MCF 10A (cell line): Measurements from ENCODE around the gene SLC5A10. TPM values are rescaled to one million over a fixed set of nuclear protein-coding genes. Genes with fewer than 3 reads are reported as not detected.

ENCODE experiments used
- BruUV-seq: library from RNA; stranded (reverse); fragments of 400-500 nt; replicated peaks from 2 replicates; lab custom pipeline; 2021; lab: Mats Ljungman, UMichigan
- CTCF ChIA-PET: fragments of 300-600 bp; sonication (Branson Sonifier 250); formaldehyde crosslinking; extraction: SDS; loops from one replicate; lab custom pipeline; 2021; ENCODE audit warnings: antibody characterized with exemption, inconsistent platforms; lab: Yijun Ruan, JAX
- POLR2A ChIA-PET: fragments of 300-600, 350-650 bp; sonication (Branson Sonifier 250); formaldehyde crosslinking; extraction: SDS; loops from one replicate; lab custom pipeline; 2020; ENCODE audit warnings: antibody characterized with exemption, inconsistent platforms; lab: Yijun Ruan, JAX
- DNase-seq: peaks from one replicate; pipeline ENCODE4 v3.0.0-alpha.2; 2018; ENCODE audit not compliant: unreplicated experiment
- H3K27ac Mint-ChIP-seq: one replicate; pipeline ENCODE4 v1.8.0; 2022; ENCODE audit warnings: mild to moderate bottlenecking, low read depth, mixed read lengths; ENCODE audit not compliant: unreplicated experiment
- H3K27me3 Mint-ChIP-seq: one replicate; pipeline ENCODE4 v1.8.0; 2022; ENCODE audit warnings: mixed read lengths; ENCODE audit not compliant: insufficient read depth, unreplicated experiment
- H3K36me3 Mint-ChIP-seq: one replicate; pipeline ENCODE4 v1.8.0; 2022; ENCODE audit warnings: mild to moderate bottlenecking, moderate library complexity, mixed read lengths; ENCODE audit not compliant: insufficient read depth, unreplicated experiment
- H3K4me1 Mint-ChIP-seq: one replicate; pipeline ENCODE4 v1.8.0; 2022; ENCODE audit warnings: mixed read lengths; ENCODE audit not compliant: insufficient read depth, unreplicated experiment
- H3K4me3 Mint-ChIP-seq: one replicate; pipeline ENCODE4 v1.8.0; 2022; ENCODE audit warnings: mild to moderate bottlenecking, moderate library complexity, mixed read lengths; ENCODE audit not compliant: unreplicated experiment
- H3K9me3 Mint-ChIP-seq: one replicate; pipeline ENCODE4 v1.8.0; 2022; ENCODE audit warnings: mixed read lengths; ENCODE audit not compliant: unreplicated experiment
- intact Hi-C: fragments of 100-400 bp; cut with micrococcal nuclease; formaldehyde crosslinking; loops from 2 replicates; pipeline ENCODE4 v1.14.1; 2022
- total RNA-seq: library from RNA; stranded (reverse); gene quantifications from 2 replicates; pipeline ENCODE4 v1.2.3, GENCODE V29; 2022
- TF ChIP-seq, protein P1 (sequence below): fragments of 200-600 bp; IDR thresholded peaks from one replicate; pipeline ENCODE4 v1.8.0; 2022; ENCODE audit warnings: antibody characterized with exemption, mild to moderate bottlenecking; ENCODE audit not compliant: unreplicated experiment

The SLC5A10 gene
- total RNA-seq, 1 experiment from 2014 or later, result 0.16 TPM

DNA sequence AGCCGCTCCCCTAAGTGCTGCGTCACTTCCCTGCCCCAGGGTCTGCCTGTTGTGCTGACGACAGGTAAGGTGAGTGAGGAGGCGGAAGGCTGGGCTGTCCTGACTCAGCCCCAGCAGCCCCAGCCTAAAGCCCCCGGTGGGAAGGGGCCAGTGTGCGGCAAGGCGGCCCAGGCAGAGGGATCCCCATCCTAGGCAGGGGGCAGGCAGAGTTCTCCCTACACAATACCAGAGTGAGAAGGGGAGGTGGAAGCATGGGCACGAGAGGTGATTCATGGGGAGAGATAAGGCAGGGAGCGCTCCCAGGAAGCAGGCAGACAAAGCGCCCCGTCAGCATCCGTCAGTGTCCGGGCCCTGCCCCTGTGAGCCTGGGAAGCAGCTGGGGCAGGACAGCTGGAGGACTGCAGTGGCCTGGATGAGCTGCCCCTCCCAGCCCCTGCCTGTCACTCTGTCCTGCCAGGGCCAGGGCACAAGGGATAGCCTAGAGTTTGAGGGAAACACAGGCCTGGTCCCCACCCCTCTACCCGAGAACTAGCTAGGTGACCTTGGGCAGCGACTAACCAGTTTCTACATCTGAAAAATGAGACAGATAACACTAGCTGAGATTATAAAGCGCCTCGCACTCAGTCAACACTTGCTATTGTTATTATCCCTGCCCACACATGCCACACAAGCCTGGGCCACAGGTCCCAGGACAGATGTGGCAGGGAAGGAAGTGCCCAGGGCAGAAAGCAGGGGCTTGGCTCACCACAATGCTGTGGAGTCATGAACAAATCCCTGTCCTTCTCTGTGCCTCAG lies 48.8 kb downstream of the SLC5A10 start:
- Mint-ChIP-seq H3K36me3 (peaks cover 23% of the 10 kb centered on the region), H3K4me1 (peaks cover 11% of the 10 kb centered on the region), H3K4me3 (peak overlapping the region; percentile 55), H3K27ac (peak overlapping the region; percentile 74), H3K27me3 (no peaks in the 10 kb centered on the region), H3K9me3 (peaks cover 4% of the 10 kb centered on the region)
- TF ChIP-seq, protein P1, sequence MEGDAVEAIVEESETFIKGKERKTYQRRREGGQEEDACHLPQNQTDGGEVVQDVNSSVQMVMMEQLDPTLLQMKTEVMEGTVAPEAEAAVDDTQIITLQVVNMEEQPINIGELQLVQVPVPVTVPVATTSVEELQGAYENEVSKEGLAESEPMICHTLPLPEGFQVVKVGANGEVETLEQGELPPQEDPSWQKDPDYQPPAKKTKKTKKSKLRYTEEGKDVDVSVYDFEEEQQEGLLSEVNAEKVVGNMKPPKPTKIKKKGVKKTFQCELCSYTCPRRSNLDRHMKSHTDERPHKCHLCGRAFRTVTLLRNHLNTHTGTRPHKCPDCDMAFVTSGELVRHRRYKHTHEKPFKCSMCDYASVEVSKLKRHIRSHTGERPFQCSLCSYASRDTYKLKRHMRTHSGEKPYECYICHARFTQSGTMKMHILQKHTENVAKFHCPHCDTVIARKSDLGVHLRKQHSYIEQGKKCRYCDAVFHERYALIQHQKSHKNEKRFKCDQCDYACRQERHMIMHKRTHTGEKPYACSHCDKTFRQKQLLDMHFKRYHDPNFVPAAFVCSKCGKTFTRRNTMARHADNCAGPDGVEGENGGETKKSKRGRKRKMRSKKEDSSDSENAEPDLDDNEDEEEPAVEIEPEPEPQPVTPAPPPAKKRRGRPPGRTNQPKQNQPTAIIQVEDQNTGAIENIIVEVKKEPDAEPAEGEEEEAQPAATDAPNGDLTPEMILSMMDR, result no peak
- intact Hi-C loops, result no loop called here
- DNase-seq, result peak; percentile 71
- CTCF ChIA-PET, result interaction anchor here (0.7 to 3.8 kb wide), 3 partner anchors 11 to 819 kb away, joined by 3 to 24 read pairs (median 3); no protein-coding TSS in a partner anchor
- no TSS peak for BruUV-seq
- POLR2A ChIA-PET, result interaction anchor here (0.6 to 1.4 kb wide), 6 partner anchors 10 to 373 kb away, joined by 3 to 5 read pairs (median 4); no protein-coding TSS in a partner anchor

DNA sequence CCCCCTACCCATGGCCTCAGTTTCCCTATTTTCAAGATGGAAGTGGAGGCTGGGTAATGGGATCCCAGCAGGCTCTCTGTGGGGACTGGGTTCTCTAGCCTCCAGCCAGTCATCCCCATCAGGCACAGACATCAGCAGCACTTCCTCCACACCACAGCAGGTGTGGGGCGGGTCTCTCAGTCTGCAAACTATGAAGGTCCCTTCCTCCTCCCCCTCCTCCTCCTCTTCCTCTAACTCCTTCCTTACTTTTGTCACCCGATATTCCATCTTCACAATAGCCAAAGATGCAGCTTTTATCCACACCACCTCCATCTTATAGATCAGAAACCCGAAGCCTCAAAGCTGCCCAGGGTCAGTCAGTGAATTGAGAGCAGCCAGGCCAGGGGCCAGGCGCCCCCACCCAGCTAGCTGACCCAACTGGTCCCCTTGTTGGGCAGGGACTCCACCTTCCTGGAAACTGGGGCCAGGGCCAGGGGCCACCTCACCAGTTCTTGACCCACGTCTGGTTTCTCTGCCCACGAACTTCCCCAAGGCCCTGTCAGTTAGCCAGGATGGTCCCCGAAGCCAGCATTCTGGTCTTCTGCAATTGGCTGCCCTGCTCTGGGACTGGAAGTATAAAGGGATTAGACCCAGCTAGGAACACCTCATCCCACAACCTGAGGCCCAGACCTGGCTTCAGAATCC lies 50.1 kb downstream of the SLC5A10 start:
- TF ChIP-seq, protein P1, result no peak
- CTCF ChIA-PET, result interaction anchor here (0.6 to 3.8 kb wide), 4 partner anchors 12 to 41 kb away, joined by 3 to 24 read pairs (median 4); no protein-coding TSS in a partner anchor
- Mint-ChIP-seq H3K9me3 (no peaks in the 10 kb centered on the region), H3K36me3 (peaks cover 17% of the 10 kb centered on the region), H3K4me1 (peaks cover 11% of the 10 kb centered on the region), H3K27me3 (no peaks in the 10 kb centered on the region), H3K4me3 (peak overlapping the region; percentile 82), H3K27ac (peak overlapping the region; percentile 79)
- no TSS peak for BruUV-seq
- intact Hi-C loops, result no loop called here
- DNase-seq, result no peak
- POLR2A ChIA-PET, result interaction anchor here (0.9 to 1.2 kb wide), 2 partner anchors 9 to 17 kb away, joined by 4 to 5 read pairs; no protein-coding TSS in a partner anchor

DNA sequence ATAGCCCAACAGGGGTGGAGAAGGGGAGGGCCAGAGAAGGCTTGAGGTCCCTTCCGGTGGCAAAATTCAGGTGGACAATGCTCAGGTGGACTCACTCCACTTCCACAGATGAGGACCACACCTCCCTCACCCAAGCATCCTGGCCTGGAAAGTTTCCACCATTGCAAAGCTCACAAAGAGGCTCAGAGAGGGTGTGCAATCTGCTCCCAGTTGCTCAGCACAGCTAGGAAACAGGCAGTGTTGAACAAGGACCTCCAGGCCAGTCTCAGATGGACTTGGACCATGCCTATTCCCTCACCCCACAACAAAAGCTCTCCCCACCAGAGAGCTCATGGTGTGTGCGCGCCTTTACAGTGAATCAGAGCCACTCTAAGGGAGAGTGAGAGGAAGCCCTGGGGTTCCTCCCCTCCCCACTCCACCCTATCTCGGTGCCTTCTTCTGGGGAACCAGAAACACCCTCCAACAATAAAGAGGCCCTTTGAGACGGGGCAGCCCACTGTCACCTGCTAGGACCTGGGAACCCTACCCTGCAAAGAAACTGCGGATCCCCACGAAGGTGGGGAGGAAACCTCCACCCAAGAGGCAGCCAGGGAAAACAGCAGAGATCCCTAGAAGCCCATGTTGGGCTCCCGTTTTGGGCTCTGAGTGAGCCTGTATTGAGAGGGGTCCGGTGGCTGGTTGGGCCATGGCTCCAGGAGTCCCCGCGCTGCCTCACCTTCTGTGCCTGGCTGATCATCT lies 51.0 kb downstream of the SLC5A10 start:
- POLR2A ChIA-PET, result no interaction called here
- no peaks in the 10 kb centered on the region for H3K27me3 Mint-ChIP-seq
- H3K4me3 Mint-ChIP-seq, result peak overlapping the region; percentile 82

More for the DNA sequence above, 51.0 kb downstream of the SLC5A10 start:
- H3K4me1 Mint-ChIP-seq, result peaks cover 11% of the 10 kb centered on the region
- CTCF ChIA-PET, result interaction anchor here (1.1 to 2.6 kb wide), 2 partner anchors 21 to 42 kb away, joined by 6 to 8 read pairs; no protein-coding TSS in a partner anchor
- intact Hi-C loops, result no loop called here
- no peaks in the 10 kb centered on the region for H3K9me3 Mint-ChIP-seq
- TF ChIP-seq, protein P1, result no peak
- peaks cover 17% of the 10 kb centered on the region for H3K36me3 Mint-ChIP-seq
- DNase-seq, result peak; percentile 20
- H3K27ac Mint-ChIP-seq, result peak overlapping the region; percentile 79
- no TSS peak for BruUV-seq
